Measurements from ENCODE around the gene FNDC10. TPM values are rescaled to one million over a fixed set of nuclear protein-coding genes. Genes with fewer than 3 reads are reported as not detected.

FNDC10 gene
- total RNA-seq, 4 donors from 2014 or later: 0.50 to 1.9 (median 0.84) TPM; not detected in 1

GRCh38 chr1:1582585-1583346, 17.2 kb downstream of the FNDC10 start:
- H3K36me3 ChIP-seq: no peaks in the 10 kb centered on the region
- no peak for DNase-seq (ENCODE audit: extremely low spot score)
- intact Hi-C loops (cut with DNase I): no loop called here
- no peak overlapping the region for H3K4me3 ChIP-seq
- no peak overlapping the region for H3K27ac ChIP-seq (replicated peaks in 1 of 4)
- TF ChIP-seq CTCF (IDR thresholded peaks at IDR 0.05) (no peak), POLR2A (IDR thresholded peaks at IDR 0.05; ENCODE audit: low read depth) (no peak), EP300 (IDR thresholded peaks at IDR 0.05) (no peak), POLR2AphosphoS5 (IDR thresholded peaks at IDR 0.05) (no peak)
- H3K4me1 ChIP-seq: no peaks in the 10 kb centered on the region
- peaks cover 0 to 47% (median 0%) of the 10 kb centered on the region in 4 donors for H3K27me3 ChIP-seq
- H3K9me3 ChIP-seq: no peaks in the 10 kb centered on the region
- WGBS: 77% methylated on average over 9 of the region's 9 CpGs

- H3K36me3 ChIP-seq: no peaks in the 10 kb centered on the region
- 81% methylated on average over 6 of the region's 13 CpGs for WGBS
- TF ChIP-seq POLR2A (IDR thresholded peaks at IDR 0.05; ENCODE audit: low read depth) (no peak), CTCF (IDR thresholded peaks at IDR 0.05) (no peak), EP300 (IDR thresholded peaks at IDR 0.05) (no peak), POLR2AphosphoS5 (IDR thresholded peaks at IDR 0.05) (no peak)
- H3K9me3 ChIP-seq: no peaks in the 10 kb centered on the region
- intact Hi-C loops (cut with DNase I): no loop called here
- H3K27ac ChIP-seq (replicated peaks in 1 of 4): no peak overlapping the region
- peaks cover 0 to 20% (median 0%) of the 10 kb centered on the region in 4 donors for H3K27me3 ChIP-seq
- peaks cover 10 to 15% (median 11%) of the 10 kb centered on the region in 4 donors for H3K4me1 ChIP-seq
- no peak for DNase-seq (ENCODE audit: extremely low spot score)
- H3K4me3 ChIP-seq: no peak overlapping the region
These were observed 21.5 kb downstream of the FNDC10 start for GRCh38 chr1:1578371-1578940.

- TF ChIP-seq POLR2A (IDR thresholded peaks at IDR 0.05; ENCODE audit: low read depth) (no peak), CTCF (IDR thresholded peaks at IDR 0.05) (no peak), EP300 (IDR thresholded peaks at IDR 0.05) (no peak), POLR2AphosphoS5 (IDR thresholded peaks at IDR 0.05) (no peak)
- Histone ChIP-seq H3K9me3 (no peaks in the 10 kb centered on the region), H3K4me1 (peaks cover 18 to 25% (median 20%) of the 10 kb centered on the region in 4 donors), H3K27me3 (peaks cover 0 to 18% (median 0%) of the 10 kb centered on the region in 4 donors), H3K36me3 (peaks cover 0 to 5% (median 2%) of the 10 kb centered on the region in 4 donors), H3K27ac (replicated peaks in 1 of 4) (no peak overlapping the region), H3K4me3 (no peak overlapping the region)
- intact Hi-C loops (cut with DNase I): no loop called here
- WGBS: 48% methylated on average over 7 of the region's 10 CpGs
- no peak for DNase-seq (ENCODE audit: extremely low spot score)
These were observed 22.4 kb downstream of the FNDC10 start for GRCh38 chr1:1577367-1578011.

- intact Hi-C loops (cut with DNase I): loop anchor here (2.0 kb wide), 1 partner anchor 40 kb away; the partner anchor contains the start of gene MIB2
- peaks cover 0 to 25% (median 11%) of the 10 kb centered on the region in 4 donors for H3K36me3 ChIP-seq
These were observed 25.0 kb downstream of the FNDC10 start, which contains the start of gene SSU72 for GRCh38 chr1:1574721-1575537. Gene SSU72, minus strand, starts transcription at chr1:1574863. Its CDS starts 306 bp downstream, at chr1:1574557.

More at GRCh38 chr1:1574721-1575537, 25.0 kb downstream of the FNDC10 start, which contains the start of gene SSU72:
- H3K27ac ChIP-seq (replicated peaks in 1 of 4): peak within 1 kb of the TSS; percentile 99 to 100 (median 99)
- H3K9me3 ChIP-seq: no peaks in the 10 kb centered on the region
- TF ChIP-seq EP300 (IDR thresholded peaks at IDR 0.05): no peak
- peak; percentile 92 for TF ChIP-seq POLR2A (IDR thresholded peaks at IDR 0.05; ENCODE audit: low read depth)
- peak; percentile 97 to 99 for TF ChIP-seq POLR2AphosphoS5 (IDR thresholded peaks at IDR 0.05)
- peak in 1 of 3 experiments; percentile 23 for TF ChIP-seq CTCF (IDR thresholded peaks at IDR 0.05)
- H3K4me3 ChIP-seq: peak within 1 kb of the TSS; percentile 96 to 100 (median 99)
- peak; percentile 97 for DNase-seq (ENCODE audit: extremely low spot score)
- no peaks in the 10 kb centered on the region for H3K27me3 ChIP-seq
- WGBS: under 1% methylated on average over 25 of the region's 87 CpGs
- H3K4me1 ChIP-seq: peaks cover 28 to 50% (median 46%) of the 10 kb centered on the region in 4 donors

Data from esophagus muscularis mucosa (tissue), 4 donors.